Measurements from ENCODE around the gene RIN1.
A peak's percentile ranks its signal among the peaks of the same experiment; 100 is the strongest.
"Not testable (repeated sequence)": the region's sequence is repeated elsewhere in the genome, so short reads cannot be mapped to it uniquely, and the experiment has no call there.

Gene RIN1

DNA sequence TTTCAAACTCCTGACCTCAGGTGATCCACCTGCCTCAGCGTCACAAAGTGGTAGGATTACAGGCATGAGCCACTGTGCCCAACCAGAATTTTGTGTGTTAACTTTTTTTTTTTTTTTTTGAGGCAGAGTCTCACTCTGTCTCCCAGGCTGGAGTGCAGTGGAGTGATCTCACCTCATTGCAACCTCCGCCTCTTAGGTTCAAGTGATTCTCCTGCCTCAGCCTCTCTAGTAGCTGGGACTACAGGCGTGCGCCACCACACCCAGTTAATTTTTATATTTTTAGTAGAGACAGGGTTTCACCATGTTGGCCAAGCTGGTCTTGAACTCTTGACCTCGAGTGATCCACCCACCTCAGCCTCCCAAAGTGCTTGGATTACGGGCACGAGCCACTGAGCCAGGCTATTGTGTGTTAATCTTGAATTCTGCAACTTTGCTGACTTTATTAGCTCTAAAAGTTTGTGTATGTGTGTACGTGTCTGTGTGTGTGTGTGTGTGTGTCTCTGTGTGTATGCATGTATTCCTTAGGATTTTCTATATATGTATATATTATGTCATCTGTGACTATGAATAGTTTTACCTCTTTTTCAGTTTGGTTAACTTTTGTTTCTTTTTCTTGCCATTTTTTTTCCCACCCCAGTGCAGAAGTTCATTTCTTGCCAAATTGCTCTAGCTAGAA, 14.5 kb upstream of the RIN1 start:
- not testable (repeated sequence) for DNase-seq

DNA sequence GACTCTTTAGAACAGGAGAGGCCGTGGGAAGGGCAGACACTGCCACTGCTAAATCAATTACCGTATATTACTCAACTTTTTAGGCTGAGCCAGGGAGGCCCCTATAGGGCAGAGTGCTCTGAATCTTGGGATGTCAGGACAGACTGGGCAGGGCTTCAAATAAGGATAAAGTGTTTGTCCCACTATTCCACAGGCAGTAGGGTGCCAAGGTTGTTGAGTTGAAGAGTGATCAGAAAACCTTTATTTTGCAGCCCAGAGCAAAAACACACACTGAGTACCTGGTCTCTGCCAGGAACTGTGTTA, 12.8 kb upstream of the RIN1 start:
- DNase-seq = no peak

DNA sequence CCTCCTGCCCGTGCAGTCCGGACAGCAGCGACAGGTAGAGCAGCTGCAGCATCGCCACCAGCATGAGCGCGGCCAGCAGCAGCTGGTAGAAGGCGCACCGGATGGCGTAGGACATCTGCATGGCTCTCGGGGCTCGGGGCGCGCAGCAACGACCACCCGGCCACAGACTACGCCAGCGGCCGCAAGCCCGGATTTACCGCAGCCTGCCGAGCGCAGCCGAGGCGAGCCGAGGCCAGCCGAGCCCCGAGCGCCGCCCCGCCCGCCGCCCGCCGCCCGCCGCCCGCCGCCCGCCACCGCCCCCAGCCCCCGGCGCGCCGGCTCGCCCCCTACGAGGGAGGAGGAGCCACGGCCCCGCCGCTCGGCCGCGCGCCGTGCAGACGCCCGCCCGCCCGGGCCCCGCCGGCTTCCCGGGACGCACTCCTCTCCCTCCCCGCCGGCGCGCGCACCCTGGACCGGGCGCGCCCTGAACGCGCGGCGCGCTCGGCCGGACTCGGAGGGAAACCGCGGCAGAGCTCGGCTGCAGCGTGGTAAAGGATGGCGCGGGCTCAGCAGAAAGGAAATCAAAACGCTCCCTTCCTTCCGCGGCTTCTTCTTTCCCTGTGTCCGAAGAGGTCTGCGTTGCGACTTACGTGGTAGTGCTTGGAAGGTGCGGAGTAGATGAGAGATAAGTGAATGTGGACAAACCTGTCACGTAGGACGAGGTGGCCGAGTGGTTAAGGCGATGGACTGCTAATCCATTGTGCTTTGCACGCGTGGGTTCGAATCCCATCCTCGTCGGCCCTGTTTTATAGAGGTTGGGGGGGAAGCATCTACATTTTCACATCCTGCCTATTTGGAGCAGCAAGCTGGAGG, 11.4 kb upstream of the RIN1 start, which contains the start of gene B4GAT1:
Gene B4GAT1, minus strand, starts transcription at position 205 of the 852 bp plus-strand sequence. Its CDS starts 84 bp downstream, at position 121.
- peak; percentile 71 for DNase-seq

DNA sequence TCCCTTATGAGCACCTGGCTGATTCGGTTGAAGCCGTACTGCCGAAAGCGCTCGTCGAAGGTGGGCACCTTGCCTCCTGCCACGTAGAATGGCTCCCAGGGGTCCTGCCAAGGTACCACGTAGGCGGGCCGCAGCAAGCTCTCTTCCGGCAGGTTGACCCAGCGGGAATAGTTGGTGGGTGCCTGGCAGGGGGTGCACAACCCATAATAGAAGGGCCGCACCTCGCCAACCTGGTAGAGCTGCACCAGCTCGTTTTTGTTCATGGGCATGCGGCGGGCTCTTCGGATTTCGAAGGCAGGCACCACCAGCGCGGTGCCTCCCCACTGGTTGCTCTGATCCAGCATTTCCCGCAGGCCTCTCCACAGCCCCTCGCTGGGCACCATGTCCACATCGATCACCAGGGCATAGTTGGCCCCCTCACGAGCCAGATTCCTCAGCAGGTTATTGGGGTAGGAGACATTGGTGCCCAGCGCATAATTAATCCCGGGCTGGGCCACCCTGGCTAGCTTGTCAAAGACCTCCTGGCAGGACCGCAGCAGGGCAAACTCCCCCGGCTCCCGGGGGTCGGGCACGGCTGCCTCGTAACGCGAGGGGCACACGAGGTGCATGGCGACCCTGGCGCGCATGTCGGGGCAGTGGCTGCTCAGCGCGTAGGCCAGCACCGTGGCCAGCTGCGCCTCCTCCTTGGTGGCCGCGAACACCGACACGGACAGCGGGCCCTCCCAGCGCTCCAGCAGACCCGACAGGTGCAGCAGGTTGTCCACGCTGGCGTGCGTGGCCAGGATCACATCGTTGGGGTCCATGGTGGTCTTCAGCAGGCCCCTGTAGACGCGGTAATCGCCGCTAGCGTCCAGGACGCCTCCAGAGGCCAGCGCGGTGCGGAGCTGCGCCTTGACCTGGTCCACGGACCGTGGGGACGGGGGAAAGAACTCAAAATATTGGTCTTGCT, 10.5 kb upstream of the RIN1 start:
- no peak for DNase-seq

DNA sequence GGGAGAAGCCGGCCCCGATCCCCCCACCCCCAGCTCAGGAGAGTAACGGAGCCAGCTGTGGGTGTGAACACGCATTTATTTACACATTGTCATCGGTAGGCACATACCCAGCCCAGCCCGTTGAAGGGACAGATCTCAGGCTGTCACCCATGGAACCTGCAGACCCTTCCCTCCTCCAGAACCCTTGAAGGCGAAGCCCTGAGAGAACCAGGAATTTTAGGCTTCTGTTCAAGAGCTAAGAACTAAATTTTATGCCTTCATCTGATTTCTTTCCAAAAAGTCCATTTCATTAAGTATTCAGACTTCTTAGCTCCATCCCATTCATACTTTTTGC, 9.0 kb upstream of the RIN1 start:
- no peak for DNase-seq

DNA sequence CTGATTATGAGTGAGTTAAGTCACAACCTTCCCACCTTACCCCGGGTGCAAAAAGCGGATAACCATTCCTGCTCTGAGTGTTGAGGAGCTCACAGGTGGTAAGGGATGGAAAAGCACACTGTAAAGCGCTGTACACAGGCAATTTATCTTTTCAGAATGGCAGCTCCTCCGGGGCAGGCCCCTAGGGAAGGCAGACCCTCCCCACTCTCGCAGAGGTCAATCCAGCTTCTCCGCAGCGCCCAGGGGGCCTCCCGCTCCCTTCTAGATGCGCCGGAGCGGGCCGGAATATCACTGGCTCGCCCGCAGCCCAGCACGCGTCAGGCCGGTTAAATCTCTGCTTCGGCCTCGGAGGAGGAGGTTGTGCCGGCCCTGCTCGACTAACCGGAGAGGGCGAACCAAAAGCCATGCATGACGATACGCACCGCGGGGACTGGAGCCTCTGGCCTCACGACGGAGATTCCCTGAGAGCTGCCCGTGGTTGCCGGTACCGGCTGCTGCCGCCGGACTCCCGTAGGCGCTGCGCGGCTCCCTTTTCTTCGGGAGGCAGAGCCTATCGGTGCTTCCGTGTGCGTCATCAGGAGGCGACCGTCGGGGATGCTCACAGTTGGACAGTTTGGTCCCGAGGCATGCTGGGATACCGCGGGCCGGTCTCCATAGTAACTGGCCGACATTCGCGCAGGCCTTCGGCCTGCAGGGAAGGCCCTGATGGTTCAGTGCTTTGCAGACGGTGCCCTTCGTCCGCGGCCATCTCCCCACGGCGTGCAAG, 8.5 kb upstream of the RIN1 start, which contains the start of gene BRMS1:
Gene BRMS1, minus strand, starts transcription at position 555 of the 766 bp plus-strand sequence. CDS start 2,870 bp downstream, outside the sequence.
- peak; percentile 87 for DNase-seq

DNA sequence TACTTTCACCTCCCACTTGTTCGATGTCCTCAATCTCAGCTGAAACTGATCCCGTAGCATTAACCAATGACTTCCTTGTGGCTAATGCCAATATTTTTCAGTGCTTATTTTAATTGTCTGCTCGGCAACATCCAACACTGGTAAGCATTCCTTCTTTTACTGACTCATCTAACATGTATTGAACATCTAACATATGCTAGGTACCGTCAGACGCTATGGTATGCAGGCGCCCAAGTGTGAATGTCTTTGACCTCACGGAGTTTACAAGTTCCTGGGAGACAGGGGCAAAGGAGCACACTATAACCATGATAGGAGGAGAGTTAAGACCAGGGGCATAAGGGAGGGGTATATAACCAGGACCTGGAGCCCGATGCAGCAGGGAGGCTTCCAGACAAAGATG, 6.9 kb upstream of the RIN1 start:
- no peak for DNase-seq

DNA sequence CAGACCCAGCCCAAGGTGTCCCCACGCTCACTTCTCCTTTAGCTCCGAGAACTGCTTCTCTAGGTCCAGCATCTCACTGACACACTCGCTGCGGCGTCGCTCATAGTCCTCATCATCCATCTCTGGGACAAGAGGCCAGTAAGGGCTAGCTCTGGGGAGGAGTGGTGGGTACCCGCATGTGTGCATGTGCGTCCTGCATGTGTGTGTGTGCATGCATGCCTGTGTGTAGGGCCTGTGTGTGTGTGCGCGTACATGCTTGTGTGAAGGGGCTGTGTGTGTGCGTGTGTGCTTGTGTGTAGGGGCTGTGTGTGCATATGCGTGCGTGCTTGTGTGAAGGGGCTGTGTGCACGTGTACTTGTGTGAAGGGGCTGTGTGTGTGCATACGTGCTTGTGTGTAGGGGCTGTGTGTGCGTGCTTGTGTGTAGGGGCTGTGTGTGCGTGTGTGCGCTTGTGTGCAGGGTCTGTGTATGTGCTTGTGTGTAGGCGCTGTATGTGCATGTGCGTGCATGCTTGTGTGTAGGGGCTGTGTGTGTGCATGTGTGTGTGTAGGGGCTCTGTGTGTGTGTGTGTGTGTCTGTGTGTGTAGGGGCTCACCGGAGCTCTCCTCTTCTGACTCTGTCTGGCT, 5.4 kb upstream of the RIN1 start:
- DNase-seq = no peak

DNA sequence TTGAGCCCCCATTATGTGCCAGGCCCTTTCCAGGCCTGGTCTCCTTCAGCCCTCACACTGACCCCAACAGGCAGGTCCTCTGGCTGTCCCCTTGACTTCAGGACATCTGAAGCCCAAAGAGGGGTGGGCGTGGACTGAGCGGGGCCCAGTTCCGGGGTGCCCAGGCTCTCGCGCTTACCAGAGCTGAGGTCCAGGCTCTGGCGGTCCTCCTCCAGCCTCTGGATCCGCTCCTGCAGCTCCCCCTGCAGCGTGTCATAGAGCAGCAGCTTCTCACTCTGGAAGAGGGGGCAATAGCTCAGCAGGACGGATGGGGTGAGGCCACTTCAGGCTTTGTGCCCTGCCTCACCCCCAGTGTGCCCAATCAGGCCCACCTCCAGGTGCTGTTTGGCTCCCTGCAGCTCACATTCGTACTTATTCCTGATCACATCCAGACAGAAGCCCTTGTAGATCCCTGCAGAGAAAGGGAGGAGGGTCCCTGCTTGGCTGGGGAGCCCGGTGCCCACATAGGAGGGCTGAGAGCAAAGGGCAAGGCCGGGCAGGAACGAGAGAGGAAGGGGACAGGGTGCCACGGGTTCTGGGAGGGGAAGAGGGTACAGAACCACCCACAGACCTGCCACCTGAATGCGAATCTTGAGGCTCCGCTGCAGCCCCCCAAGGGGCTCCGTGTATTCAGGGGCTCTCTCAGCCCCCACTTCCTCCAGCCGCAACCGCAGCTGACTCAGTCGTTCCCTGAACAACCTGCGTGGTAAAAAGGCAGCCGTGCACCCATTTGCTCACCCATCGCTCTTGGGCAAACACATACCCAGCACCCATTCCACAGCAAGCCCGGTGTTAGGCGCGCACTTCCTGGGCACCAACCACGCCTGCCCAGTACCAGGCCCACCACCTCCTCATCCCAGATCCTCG, 4.6 kb upstream of the RIN1 start:
- no peak for DNase-seq

DNA sequence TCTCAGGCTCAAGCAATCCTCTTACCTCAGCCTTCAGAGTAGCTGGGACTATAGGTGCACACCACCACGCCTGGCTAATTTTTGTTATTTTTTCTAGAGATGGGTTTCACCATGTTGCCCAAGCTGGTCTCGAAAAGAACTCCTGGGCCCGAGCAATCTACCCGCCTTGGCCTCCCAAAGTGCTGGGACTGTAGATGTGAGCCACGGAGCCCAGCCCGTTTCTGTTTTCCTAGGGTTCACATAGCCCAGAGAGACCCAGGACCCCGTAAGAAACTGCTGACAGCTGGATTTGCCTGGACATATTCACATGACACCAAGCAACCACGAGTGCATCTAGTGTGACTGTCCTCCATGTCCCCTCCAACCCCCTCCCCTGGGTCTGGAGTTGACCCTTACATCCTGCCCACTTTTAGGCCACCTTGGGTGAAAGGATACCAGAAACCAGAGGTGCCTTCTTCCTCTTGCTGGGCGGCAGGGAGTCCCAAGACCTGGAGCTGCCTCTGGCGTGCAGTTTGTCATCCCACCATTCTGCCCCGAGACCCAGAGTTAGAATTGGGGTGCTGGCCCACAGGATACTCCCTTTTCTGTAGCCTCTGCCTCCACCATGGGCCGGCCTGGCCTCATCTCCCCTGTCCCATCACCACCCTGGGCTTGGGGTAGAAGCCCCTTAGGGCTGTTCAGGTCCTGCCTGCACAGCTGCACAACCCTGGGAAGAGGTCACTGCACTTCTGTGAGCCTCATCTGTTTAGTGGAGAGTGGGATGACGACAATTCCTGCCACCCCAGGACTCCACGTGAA, 3.7 kb upstream of the RIN1 start:
- DNase-seq = no peak

DNA sequence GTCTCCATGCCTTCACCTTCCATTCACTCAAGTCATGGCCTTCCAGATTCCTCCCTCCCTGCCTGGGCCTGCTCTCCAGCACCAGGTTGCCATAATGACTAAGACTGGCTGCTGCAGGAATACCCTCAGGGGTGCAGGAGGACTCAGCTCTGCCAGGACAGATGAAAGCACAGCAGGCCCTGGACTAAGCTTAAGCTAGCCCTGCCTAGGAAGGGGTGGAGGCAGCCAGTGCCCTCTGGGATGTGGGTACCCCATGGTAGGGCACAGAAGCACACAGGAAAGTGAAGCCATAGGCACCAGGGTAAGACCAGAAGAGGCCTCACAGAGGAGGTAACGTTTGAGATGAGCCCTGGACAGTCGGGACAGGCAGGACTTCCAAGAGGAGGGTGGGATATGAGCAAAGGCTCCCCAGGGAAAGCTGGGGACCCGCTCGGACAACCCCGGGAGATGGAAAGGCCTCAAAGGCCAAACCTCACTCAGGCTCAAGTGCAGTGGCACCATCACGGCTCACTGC, 3.0 kb upstream of the RIN1 start:
- no peak for DNase-seq

DNA sequence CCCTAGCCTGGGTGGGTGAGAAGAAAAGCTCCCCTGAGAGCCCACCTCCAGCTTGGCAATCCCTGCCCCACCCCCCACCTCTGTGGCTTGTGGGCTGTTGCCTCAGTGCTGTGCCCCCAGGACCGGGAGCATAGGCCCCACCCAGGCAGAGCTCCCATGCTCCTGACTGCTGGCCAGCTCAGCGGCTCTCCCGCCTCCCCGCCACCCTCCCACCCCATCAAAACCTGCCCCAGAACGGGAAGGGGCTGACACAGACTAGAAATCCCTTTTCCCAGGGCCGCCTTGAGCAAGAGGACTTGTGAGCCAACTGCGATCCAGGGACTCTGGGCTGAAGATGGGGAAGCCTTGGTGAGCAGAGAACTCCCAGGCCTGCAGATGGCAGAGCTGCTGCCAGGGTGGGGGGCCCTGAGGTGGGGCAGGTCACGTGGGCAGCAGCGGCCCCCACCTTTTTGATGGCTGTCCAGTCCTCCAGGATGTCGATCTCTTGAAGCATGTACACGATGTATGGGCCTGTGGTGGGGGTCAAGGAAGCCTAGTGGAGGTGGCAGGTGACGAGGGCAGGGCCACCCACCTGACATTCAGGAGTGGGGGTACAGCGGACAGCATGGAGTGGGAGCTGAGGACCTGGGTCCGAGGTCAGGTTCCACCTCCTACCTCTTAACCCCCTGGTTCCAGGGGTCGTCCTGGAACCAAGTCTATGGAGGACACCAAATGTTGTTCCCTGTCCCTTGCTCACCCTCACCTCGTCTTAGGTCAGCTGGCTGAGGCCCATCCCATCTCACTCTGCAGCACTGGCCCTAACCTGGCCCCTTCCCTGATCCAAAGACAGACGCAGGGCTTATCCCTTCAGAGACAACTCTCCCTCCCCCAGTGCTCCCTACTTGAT, 2.3 kb upstream of the RIN1 start:
- DNase-seq = no peak

DNA sequence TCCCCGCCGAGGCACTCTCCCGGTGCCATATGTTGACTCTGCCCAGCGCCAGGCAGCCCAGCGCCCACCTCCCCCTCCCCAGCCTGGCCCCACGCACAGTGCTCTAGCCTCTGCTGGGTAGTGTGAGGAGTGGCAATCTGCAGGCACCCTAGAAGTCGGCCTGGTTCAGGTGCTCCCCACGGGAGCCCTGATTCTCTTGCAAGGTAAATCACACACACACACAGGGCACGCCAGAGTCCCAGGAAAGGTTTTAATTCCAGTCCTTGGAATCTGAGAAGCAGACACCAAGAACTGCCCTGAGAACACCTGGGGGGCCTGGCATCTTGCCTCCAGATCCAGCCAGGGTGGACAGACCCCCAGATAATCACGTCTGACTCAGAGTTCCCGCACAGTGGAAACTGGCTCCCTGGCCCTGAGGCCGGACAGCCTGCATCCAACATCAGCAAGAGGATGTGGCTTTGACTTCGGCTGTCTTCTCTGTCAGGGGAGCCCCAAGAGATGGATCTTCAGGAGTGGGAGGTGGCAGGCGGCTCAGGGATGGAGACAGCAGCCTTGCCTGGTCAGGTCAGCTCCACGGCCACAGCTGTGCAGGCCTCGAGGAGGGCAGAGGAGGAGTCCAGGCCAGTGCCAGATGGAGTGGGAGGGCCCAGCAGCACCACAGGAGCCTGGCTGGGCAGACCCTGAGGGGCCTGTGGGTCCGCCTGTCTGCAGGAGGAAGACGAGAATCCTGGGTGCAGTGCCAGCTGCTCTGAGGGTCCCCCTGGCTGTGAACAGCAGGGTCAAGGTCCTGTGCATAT, 1.1 kb upstream of the RIN1 start:
- DNase-seq = no peak

DNA sequence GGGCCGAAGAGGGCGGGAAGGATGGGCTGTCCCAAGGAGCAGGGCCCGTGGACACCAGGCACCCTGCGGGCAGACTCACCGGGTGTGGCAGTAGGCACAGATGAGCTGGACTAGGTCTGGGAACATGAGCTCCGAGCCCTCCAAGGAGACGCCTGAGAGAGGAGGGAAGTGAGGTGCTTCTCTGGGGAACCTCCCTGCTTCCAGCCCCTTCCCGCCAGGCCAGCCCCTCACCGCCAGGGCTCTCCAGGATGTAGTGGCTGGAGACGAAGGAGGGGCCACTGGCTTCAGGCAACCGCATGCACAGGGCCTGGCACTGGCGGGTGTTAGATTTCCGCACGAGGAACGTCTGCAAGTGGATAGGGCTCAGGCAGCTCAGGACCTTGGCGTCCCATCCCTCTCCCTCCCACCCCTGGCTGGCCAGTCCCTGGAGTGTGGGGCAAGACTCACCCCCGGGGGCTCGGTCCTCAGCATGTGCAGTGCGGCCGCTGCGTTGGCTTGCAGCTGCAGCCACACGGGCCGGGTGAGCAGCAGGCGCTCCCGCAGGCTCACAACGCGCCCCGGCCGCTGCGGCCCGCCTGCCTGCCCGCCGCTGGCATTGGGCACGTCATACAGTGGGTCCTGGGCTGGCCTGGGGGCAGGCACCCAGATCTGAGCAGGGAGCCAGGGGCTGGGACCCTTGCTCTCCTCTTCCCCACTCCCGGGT, 552 bp downstream of the RIN1 start:
- DNase-seq = no peak

DNA sequence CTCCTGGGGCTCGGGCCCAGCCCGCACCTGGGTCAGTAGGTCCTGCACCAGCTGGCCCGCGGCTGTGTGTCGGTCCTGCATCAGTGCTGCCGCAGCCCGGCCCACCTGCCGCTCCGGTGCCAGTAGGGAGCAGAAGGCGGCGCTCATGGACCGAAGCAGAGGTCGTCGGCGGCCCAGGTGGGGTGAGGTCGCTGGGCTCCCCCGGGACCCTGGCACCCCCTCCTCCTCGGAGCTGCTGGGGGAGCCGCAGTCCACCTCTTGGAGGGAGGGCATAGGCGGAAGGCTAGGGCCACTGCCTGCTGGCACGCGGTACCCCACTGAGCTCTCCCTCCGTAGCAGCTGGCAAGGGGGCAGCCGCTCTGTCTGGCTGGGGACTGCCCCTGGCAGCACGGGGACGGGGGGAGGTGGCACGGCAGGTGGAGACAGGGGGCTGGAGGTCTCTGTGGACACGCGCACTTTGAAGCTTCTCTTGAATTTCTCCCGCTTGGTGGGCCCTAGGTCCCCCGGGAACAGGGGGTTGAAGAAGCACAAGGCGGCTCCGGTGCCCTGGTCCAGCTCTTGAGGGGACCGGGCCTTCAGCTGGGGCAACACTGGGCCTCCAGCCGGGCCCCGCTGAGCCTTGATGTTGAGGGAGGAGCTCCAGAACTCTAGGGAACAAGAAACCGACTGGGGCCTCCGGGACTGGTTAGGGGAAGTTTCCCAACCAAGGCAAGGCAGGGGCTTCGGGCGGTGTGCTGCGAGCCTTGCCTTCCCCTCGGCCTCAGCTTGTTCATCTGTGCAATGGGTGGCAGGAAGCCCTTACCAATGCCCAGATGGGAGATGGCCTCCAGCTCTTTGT, 1.4 kb downstream of the RIN1 start:
- no peak for DNase-seq

DNA sequence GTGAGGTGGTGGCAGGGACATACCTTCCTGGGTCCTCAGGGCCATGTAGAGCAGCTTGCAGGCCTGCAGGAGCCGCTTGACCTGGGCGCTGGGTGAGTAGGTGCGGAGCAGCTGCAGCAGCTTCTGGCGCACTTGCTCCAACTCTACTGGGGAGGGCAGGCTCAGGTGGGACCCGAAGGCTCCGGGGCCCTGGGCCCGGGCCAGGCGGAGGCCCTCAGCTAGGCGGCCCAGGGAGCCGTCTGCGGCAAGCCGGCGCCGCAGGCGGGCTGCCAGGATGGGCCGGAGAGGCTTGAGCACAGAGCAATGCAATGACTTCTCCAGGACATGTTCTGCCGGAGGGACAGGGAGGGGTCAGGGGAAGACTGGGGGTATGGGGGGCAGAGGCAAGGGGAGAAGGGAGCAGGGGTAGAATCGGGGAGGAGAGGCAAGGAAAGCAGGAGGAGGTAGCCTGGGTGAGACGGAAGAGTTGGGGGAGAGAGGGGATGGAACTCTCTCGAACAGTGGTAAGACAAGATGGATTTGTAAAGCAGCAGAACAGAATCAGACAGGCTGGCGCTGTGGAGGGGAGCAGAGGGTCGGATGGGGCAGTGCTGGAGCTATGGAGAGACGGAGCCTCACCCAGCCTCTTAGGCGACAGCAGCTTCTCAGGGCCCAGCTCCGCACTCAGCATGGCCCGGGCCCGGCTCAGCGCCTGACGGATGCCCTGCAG, 2.2 kb downstream of the RIN1 start:
- DNase-seq = no peak

Data from GOT3 (cell line).